HG02970 (cell line): Measurements from ENCODE around the gene MRM2.

Experiments used
- ATAC-seq: cut with Tn5 transposase; IDR thresholded peaks from one replicate; pipeline ENCODE4 v1.9.1; 2021; ENCODE audit warnings: mild to moderate bottlenecking, moderate library complexity, moderate number of reproducible peaks; ENCODE audit not compliant: unreplicated experiment, low FRiP score

Gene MRM2

GRCh38 chr7:2193575-2194305, 48.3 kb downstream of the MRM2 start:
- ATAC-seq, result no peak

GRCh38 chr7:2192831-2193534, 49.0 kb downstream of the MRM2 start:
- no peak for ATAC-seq

- no peak for ATAC-seq
Measured at GRCh38 chr7:2191016-2191415, 51.0 kb downstream of the MRM2 start.

GRCh38 chr7:2190531-2190930, 51.5 kb downstream of the MRM2 start:
- no peak for ATAC-seq

- ATAC-seq, result no peak
Measured at GRCh38 chr7:2186166-2186565, 55.8 kb downstream of the MRM2 start.

- ATAC-seq, result no peak
Measured at GRCh38 chr7:2185715-2186114, 56.3 kb downstream of the MRM2 start.
